G401 (cell line): ENCODE measurements around the gene DISC1. TPM values are rescaled to one million over a fixed set of nuclear protein-coding genes. Genes with fewer than 3 reads are reported as not detected.

Experiments
- DNase-seq: peaks from one replicate; pipeline ENCODE4 v3.0.0-alpha.2; 2015; ENCODE audit warnings: low spot score
- in situ Hi-C: cut with HindIII; loops from 2 replicates; pipeline ENCODE4 v1.10.0; 2016; ENCODE audit warnings: low sequenced_read_pairs, mixed read lengths
- total RNA-seq: library from RNA; depleted of rRNA; stranded (reverse); fragments of >200 nt; shearing (Covaris generic); gene quantifications from 2 replicates; pipeline ENCODE4 v1.2.3, GENCODE V29; 2014

The DISC1 gene
- total RNA-seq, 1 experiment from 2014 or later = 6.1 TPM

DNA sequence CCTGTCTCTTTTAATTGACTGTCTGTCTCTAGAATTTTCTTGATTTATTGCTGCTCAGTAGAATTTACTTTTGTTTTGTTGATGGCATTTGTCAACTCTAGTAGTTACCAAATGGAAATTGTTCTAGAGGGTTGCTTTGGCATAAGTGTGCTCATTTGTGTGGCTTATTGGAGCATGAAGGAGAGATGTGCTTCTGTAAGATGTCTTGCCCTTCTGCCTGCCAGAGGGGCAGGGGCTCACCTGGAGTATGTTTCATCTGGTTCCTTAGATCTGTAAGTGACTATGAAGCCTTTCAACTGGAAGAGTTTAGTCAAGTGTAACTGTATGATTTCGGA, 345.5 kb downstream of the DISC1 start:
- no peak for DNase-seq
- in situ Hi-C loops = no loop called here

DNA sequence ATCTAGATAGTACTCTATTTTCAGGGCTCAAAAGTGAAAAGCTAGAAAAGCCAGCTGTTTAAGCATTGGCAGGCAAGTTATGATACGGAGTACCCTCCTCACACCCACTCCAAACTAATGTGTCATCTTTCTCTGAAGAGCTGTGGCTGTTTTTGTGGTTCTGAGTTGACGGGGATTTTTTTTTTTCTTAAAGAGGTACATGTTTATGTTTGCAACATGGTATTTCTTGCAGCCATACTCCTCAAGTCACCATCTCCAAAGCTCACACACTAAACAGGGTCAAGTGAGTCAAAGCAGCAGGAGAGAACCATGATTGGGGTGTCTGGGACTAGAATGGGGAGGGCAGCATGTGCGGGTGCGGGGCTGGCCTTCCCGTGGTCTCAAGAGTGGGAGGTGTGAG, 347.2 kb downstream of the DISC1 start:
- in situ Hi-C loops = no loop called here

DNA sequence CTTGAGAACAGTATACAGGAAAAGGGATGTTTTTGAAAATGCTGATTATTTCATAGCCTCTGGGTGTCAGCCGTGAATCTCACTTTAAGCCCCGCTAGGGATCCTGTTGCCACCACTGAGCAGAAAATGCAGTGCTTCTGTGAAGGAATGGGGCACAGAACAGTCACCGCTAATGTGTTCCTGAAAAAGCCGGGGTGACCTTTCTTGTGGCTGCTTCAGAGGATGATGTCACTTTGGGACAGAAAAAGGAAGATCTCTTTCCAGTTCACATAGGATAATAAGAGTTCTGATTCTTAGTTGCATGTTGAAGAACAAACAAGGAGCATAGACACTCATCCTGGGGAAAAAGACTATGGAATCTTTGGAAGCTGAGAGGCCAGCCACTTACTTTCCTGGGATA, 349.6 kb downstream of the DISC1 start:
- DNase-seq = no peak
- in situ Hi-C loops = no loop called here

More for the DNA sequence above, 347.2 kb downstream of the DISC1 start:
- no peak for DNase-seq

DNA sequence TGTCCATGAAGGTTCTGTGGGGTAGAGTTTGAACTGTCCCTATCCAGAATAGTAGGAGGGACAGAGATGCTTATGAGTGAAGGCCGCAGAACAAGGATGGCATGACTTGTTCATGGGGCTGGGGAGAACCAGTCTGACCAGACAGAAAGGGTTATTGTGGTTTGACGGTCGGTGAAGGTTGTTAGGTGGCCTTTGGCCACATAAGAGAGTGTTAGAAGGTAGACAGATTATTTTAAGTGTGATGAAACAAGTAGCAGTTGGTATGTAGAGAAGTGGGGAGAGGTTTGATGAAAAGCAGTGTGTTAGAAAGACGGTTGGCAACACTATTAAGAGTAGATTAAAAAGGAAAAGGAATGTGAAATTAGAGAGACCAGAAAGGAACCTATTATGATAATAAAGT, 355.1 kb downstream of the DISC1 start:
- in situ Hi-C loops = no loop called here
- no peak for DNase-seq

DNA sequence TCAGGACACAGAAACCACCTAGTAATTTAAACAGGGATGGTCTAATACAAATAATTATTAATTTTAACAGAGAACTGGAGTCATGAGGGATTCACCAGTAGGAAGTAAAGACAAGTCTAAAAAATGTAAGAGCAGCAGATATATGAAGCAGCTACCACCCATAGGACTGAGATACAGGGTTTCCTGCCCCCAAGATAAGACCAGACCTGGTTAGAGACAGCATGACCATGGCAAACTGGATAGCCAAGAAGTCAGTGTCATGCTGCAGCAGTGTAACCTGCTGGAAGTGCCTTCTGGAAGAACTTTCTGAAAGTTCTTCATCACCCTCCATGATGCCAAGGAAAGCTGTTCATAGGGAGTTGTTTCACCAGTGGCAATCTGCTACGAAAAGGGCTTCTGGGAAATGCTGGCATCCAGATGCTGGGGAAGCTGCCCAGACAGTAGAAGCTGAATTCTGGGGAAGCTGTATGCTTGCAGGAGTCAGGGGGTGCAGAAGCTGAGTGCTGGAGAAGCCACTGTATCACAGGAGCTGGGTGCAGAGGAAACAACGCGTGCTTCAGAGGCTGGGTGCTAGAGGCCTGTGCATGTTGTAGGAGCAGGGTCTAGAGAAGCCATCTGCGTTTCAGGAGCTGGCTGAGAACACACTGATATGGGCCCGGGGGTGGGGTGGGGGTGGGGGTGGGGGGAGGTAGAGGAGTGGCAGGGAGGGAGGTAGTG, 356.4 kb downstream of the DISC1 start:
- no peak for DNase-seq
- in situ Hi-C loops = no loop called here

DNA sequence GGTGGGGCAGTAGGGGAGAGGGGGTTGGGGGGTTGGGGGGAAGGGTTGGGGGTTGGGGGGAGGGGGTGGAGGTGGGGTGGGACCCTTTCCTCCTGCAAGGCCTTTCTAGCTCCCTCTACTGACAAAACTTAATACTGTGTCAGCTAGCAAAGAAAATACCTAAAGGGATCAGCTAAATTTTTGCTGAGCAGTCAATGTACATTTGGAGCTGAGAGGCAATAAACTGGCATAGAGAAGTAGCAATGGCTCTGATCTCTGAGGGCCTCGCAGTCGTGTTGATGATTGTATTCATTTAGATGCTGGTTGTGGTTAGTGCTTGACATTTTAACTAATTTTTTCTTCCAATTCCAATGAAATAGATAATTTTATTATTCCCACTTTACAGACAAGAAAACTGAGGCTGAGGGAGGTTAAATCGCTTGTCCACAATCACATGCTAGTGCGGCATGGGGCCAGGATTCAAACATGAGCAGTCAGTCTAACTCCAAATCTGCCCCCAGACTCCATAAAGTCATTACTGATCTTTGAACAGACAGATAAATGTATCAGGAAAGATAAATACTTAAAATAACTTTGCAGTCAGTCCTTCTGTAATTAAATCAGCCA, 357.1 kb downstream of the DISC1 start:
- no peak for DNase-seq
- in situ Hi-C loops = no loop called here

DNA sequence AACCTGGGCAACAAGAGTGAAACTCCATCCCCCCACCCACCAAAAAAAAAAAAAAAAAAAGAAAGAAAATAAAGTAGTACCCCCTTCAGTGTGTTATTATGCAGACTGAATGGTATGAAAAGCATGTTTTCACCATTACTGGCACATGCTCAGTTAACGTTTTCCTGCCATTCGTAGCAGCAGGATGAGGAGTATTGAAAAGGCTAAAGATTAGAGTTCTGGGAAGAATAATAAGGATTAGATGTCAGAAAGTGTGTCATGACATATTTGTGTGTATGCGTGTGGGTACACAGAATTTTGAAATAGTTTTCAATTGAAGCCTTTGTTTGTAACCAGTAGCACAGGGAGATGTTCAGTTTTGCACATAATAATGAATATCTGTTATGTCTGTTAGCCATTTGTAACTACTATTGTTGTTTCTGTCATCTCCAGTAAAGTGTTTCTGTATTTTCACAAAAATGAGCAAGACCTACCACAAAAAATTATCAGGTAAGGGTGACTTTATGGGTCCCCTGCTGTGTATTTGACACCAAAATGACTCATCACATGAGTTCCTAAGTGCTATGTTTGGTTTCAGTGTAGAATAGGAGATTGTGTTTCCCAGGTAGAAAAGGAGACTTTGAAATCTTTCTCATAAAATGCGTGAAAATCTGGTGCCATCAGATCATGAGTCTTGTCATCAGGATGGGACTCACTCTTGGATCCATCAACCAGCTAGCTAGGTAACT, 358.9 kb downstream of the DISC1 start:
- DNase-seq = no peak
- in situ Hi-C loops = no loop called here

DNA sequence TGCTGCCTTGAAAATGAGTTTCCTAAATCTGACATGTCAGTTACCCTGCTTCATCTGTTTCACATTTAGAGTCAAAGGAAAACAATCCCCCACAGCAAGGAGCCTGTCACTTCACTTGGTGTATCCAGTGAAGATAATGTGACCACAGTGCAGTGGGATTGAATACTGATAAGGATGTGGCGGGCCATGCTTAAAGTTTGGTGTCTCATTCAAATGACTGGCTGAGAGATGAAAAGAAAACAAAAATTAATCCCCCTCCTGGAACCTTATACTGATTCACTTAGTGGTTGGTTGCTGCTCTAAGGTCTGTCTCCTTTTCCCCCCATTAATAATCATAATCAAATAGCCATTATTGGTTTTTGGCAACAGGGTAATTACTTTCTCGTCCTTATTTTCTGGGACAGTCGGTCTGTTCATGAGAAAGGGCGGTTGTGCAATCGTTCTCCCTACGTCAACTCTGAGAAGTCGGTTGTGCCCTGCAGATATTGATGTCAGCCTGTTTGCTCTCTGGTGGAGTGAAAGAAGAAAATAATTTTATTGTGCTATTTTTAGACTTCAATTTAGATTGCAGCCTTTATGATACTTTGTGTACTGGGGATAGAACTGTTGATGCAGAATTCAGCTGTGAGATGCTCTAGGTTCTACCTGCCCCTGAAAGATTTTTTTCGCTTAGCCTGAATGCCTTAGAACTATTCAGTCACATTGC, 360.2 kb downstream of the DISC1 start:
- peak; percentile 10 for DNase-seq

DNA sequence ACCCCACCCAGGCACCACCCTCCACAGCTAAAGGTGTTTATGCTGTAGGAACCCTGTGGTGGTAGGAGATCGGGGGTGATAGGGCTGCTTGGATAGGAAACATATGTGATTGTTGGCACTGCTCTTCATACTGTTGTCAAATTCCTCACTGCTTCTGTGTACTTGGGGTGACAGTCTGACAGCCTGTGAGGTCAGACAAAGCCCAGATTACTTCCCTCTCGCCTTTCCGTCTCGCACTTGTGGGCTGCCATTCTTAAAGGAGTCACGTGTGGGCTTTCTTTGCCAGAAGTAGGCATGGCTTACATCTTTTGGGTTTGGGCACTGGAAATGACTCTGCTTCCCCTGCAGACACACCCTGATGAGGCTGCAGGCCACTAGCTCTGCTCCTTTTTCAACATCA, 363.8 kb downstream of the DISC1 start:
- in situ Hi-C loops = no loop called here
- DNase-seq = no peak

More for the DNA sequence above, 360.2 kb downstream of the DISC1 start:
- in situ Hi-C loops = no loop called here

DNA sequence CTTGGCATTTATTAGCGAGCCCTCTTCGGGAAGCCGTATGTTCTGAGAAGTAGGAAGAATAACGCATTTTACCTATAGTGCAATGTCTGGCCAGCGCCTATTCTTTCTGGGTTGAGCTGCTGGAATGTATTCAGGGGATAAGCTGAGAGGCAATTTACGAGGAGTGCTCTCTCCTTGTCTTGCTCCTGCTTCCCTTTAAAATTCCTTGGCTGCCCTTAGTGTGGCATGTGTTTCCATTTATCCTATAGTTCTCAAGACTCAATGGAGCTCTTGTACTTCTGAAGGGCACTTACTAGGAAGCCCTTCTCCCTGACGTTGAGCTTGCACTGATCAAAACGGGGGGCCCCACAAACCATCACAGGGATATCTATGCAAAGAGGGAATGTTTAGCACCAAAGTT, 364.6 kb downstream of the DISC1 start:
- DNase-seq = no peak

DNA sequence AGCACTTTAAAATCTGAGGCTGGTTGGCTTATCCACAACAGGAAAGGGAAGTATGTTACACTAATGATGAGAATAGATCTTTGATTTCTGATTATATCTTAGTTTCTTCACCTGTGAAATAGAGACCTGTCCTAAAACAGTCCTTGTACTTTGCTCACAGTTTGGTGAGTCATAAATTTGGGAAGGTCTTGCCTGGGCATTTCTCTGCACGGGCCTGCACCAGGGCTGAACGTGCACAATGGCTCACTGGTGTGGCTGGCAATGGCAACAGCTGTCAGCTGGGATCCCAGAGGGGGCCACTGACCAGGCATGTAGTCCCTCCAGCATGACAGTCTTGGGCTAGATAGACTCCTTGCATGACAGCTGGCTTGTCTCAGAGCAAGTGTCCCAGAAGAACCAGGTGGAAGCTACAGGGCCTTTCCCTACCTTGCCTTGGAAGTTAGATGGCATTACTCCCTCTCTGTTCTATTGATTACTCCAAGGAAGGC, 367.4 kb downstream of the DISC1 start:
- in situ Hi-C loops = no loop called here
- no peak for DNase-seq

More for the DNA sequence above, 364.6 kb downstream of the DISC1 start:
- in situ Hi-C loops = no loop called here

DNA sequence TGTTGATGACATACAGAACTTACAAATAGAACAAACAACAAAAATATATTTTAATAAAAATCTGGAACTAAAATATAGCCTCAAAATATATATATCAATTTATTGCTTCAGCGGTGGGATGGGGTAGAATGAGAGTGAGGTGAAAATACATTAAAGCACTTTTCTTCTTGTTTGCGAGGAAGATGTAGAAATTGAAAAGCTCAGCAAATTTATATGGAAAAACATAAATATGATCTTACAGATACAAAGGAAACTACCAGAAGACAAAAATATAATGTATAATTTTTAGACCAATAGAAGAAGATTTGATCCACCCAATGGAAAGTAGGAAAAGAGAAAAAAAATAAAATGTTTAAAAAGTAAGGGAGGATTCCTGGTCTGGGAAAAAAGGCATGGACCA, 372.2 kb downstream of the DISC1 start:
- in situ Hi-C loops = no loop called here
- no peak for DNase-seq

DNA sequence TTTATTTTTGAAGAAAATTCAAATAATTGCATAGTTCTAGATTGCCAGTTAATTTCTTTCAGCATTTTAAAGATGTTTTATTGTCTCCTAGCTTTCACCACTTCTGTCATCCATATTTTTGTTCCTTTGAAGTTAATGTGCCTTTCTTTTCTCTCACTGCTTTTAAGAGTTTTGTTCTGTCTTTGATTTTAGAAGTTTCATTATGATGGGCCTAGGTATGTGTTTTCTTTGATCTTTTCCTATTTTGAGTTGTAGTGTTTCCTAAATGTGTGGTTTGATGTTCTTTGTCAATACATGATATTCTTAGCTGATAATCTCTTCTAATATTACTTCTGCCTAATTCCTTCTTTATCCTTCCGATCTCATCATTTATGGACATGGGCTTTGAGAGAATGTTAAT, 378.7 kb downstream of the DISC1 start:
- in situ Hi-C loops = no loop called here
- no peak for DNase-seq

DNA sequence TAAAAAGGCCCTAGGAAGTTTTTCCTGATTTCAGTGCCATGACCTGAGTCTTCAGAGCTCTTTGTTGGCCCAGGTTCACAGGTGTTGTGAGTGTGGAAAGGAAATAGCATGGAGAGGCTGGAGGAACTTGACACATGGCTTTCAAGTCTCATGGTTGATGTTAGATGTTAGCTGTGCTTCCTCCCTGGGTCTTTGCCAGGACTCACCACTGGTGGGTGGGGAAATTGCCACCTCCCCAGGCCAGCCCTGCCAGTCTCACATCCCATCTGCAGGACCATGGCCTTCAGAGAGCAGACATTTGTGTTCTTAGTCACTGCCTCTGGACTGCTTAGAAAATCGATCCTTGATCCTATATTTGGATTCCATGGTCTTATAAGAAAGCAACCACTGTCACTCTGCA, 383.2 kb downstream of the DISC1 start:
- no peak for DNase-seq
- in situ Hi-C loops = no loop called here

DNA sequence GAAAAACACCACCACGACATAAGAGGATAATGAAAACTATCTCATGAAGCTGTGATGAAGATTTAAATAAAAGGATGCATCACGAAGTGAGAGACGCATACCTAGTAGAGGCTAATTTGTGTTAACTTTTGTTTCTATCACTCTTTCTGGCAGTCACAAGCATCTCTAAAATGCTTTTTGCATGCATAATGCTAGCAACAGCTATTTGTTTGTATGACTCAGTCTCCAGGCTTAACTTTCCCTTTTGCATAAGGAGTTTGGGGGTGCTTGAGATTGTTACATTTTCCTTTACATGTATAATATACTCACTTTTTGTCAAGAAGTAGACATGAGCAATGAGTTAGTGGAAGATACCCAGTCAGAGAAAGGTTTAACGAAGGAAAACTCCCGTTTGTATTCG, 385.4 kb downstream of the DISC1 start:
- in situ Hi-C loops = no loop called here
- no peak for DNase-seq

DNA sequence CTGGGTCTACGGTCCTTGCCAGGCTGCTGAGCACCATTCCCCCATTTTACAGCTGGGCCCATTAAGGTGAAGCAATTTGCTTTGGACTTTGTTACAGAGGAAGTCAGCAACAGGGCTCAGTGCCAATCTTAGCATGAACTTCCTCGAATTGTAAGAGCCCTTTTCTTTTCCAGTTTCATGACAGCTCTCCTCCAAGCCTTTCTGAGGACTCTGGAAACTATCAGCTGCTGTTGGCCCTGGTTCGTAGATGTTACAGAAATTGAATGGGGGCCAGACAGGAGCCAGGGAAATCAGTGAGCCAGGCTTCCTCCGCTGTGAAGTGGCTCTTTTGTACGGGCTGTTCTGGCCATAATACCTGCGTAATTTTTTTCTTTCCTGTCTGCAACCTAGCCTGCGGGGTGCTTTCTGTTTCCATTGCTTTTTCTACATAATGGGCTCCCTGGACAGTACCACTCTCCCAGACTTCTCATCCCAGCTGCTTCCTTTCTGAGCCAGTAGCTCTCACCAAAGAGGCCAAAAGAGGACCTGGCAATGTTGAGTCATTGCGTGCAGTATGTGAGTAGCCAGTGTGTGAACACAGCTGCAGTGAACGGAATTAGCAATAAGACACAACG, 386.3 kb downstream of the DISC1 start:
- in situ Hi-C loops = no loop called here
- DNase-seq = peak; percentile 12

DNA sequence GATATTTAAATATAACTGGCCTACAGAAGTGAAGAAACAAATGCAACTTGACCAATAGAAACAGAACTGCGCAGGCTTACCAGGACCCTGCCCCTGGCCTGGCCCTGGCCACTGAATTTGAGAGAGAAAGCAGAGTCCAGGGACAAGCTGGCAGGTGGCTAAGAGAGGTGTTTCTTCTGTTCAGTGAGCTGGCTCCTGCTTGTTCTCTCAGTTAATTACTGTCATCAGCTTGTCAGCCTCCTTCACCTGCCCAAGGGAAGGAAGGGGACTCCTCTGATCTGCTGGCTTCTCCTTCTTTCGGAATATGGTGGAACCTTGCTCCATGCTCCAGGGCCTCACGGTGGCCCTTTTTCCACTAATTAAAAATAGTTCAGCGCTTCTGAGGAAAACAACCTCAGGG, 388.4 kb downstream of the DISC1 start:
- in situ Hi-C loops = no loop called here

DNA sequence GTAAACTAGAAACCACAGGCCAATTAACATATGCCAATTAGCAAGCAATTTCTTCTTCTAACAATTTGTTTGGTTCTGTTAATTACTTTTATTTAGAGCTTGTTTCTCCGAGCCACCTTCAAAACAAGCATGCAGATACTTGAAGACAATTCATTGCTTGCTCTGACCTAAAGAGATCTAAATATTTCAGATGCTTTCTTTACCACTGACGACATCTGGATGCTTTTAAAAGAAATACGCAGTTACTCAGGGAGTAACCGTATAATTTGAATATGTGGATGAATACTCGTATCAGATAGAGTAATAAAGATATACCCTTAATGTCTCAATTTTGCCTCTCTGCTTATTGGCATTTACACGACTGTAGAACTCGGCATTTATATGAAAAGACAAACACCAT, 390.0 kb downstream of the DISC1 start:
- in situ Hi-C loops = no loop called here
- no peak for DNase-seq

More for the DNA sequence above, 388.4 kb downstream of the DISC1 start:
- DNase-seq = no peak

DNA sequence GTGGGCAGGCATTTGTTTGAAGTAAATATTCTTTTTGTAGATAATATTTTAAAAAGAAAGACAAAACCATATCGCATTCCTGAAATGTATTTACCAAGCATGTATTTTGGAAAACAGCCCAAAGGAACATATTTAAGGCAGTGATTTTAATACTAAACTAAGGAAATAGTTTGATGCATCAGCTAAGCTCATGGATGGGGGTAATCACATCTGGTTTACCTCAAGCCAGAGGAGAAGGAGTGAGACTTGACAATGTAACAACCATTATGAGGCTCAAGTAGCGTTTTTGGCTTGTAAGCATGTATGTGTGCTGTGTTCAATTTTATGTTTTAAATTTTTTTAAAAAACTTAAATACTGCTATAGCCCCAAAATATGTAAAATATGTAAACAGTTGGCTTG, 390.5 kb downstream of the DISC1 start:
- no peak for DNase-seq
- in situ Hi-C loops = no loop called here
